OCI-LY7 (cell line): ENCODE measurements around the gene SNAP91.

ENCODE experiments used
- EZH2phosphoT487 ChIP-seq: fragments of 200-600 bp; sonication (generic); IDR thresholded peaks from 2 replicates; pipeline ENCODE4 v1.6.1; 2018; ENCODE audit warnings: low read depth, borderline replicate concordance, mild to moderate bottlenecking, mixed run types, antibody characterized with exemption, low read length, moderate library complexity, mixed read lengths
- TF ChIP-seq, protein P1 (sequence below): fragments of 200-600 bp; sonication (generic); conservative IDR thresholded peaks from 2 replicates; pipeline ENCODE4 v1.5.1; 2014; ENCODE audit warnings: mild to moderate bottlenecking, antibody characterized with exemption, low read length, moderate library complexity, mixed read lengths

DNA sequence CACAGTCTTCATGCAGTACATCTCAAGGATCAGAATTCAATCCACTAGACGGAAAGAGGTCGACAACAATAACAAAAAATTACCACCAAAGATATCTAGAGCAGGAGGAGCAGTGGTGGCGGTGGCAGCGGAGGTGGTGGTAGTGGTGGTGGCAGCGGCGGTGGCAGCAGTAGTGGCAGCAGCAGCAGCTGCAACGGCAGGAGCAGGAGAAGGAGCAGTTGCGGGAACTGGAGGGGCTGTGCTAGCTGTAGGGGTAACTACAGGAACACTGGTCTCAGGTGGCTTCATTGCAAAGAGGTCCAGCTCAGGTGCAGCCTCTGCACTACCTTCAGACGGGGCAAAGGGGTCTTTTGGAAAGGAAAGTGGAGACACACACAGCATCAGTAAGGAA is 115.5 kb downstream of the SNAP91 start:
- TF ChIP-seq, protein P1, sequence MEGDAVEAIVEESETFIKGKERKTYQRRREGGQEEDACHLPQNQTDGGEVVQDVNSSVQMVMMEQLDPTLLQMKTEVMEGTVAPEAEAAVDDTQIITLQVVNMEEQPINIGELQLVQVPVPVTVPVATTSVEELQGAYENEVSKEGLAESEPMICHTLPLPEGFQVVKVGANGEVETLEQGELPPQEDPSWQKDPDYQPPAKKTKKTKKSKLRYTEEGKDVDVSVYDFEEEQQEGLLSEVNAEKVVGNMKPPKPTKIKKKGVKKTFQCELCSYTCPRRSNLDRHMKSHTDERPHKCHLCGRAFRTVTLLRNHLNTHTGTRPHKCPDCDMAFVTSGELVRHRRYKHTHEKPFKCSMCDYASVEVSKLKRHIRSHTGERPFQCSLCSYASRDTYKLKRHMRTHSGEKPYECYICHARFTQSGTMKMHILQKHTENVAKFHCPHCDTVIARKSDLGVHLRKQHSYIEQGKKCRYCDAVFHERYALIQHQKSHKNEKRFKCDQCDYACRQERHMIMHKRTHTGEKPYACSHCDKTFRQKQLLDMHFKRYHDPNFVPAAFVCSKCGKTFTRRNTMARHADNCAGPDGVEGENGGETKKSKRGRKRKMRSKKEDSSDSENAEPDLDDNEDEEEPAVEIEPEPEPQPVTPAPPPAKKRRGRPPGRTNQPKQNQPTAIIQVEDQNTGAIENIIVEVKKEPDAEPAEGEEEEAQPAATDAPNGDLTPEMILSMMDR = no peak
- no peak for TF ChIP-seq EZH2phosphoT487
